GM19397 (cell line): ENCODE results near the gene APBB2.
"Not testable (repeated sequence)": the region's sequence is repeated elsewhere in the genome, so short reads cannot be mapped to it uniquely, and the experiment has no call there.

ENCODE experiments used
- ATAC-seq: cut with Tn5 transposase; IDR thresholded peaks from one replicate; pipeline ENCODE4 v1.9.1; 2021; ENCODE audit warnings: mild to moderate bottlenecking, moderate library complexity; ENCODE audit not compliant: unreplicated experiment

Gene APBB2

GRCh38 chr4:40916880-40917279, 297.5 kb downstream of the APBB2 start:
- peak; percentile 76 for ATAC-seq

GRCh38 chr4:40916218-40916555, 298.2 kb downstream of the APBB2 start:
- ATAC-seq = no peak

GRCh38 chr4:40915318-40916217, 298.8 kb downstream of the APBB2 start:
- no peak for ATAC-seq

- no peak for ATAC-seq
Measured at GRCh38 chr4:40912460-40913184, 301.7 kb downstream of the APBB2 start.

GRCh38 chr4:40910706-40911105, 303.6 kb downstream of the APBB2 start:
- no peak for ATAC-seq

- no peak for ATAC-seq
Measured at GRCh38 chr4:40909363-40909876, 304.9 kb downstream of the APBB2 start.

- peak; percentile 88 for ATAC-seq
Measured at GRCh38 chr4:40908702-40909362, 305.5 kb downstream of the APBB2 start.

GRCh38 chr4:40908297-40908696, 306.0 kb downstream of the APBB2 start:
- no peak for ATAC-seq

- no peak for ATAC-seq
Measured at GRCh38 chr4:40905414-40905813, 308.9 kb downstream of the APBB2 start.

- not testable (repeated sequence) for ATAC-seq
Measured at GRCh38 chr4:40900531-40900930, 313.8 kb downstream of the APBB2 start.

GRCh38 chr4:40897557-40898203, 316.7 kb downstream of the APBB2 start:
- no peak for ATAC-seq

GRCh38 chr4:40890764-40891163, 323.6 kb downstream of the APBB2 start:
- ATAC-seq = no peak

GRCh38 chr4:40890199-40890598, 324.1 kb downstream of the APBB2 start:
- ATAC-seq = no peak

- ATAC-seq = no peak
Measured at GRCh38 chr4:40888933-40889332, 325.4 kb downstream of the APBB2 start.

GRCh38 chr4:40887764-40888131, 326.6 kb downstream of the APBB2 start:
- no peak for ATAC-seq

- ATAC-seq = no peak
Measured at GRCh38 chr4:40886931-40887763, 327.2 kb downstream of the APBB2 start.

GRCh38 chr4:40881851-40882250, 332.5 kb downstream of the APBB2 start:
- ATAC-seq = no peak

GRCh38 chr4:40881096-40881495, 333.2 kb downstream of the APBB2 start:
- no peak for ATAC-seq

- no peak for ATAC-seq
Measured at GRCh38 chr4:40878548-40879055, 335.7 kb downstream of the APBB2 start.

GRCh38 chr4:40877081-40877480, 337.3 kb downstream of the APBB2 start:
- no peak for ATAC-seq
